Progenitor cell of endocrine pancreas (in vitro differentiated cells): ENCODE results near the gene REEP2. TPM values are rescaled to one million over a fixed set of nuclear protein-coding genes. Genes with fewer than 3 reads are reported as not detected.
"Not testable (repeated sequence)": the region's sequence is repeated elsewhere in the genome, so short reads cannot be mapped to it uniquely, and the experiment has no call there.

Experiments
- DNase-seq: peaks from one replicate; pipeline ENCODE4 v3.0.0; 2021; ENCODE audit warnings: low spot score; ENCODE audit not compliant: unreplicated experiment
- H3K27ac Mint-ChIP-seq: 2 replicates; pipeline ENCODE4 v1.8.0; 2021; ENCODE audit warnings: mild to moderate bottlenecking, moderate library complexity, mixed read lengths
- H3K27me3 Mint-ChIP-seq: 2 replicates; pipeline ENCODE4 v1.8.0; 2021; ENCODE audit warnings: mixed read lengths
- H3K36me3 Mint-ChIP-seq: 2 replicates; pipeline ENCODE4 v1.8.0; 2022; ENCODE audit warnings: mixed read lengths; ENCODE audit not compliant: insufficient read depth
- H3K4me1 Mint-ChIP-seq: 2 replicates; pipeline ENCODE4 v1.8.0; 2021; ENCODE audit warnings: low read depth, mixed read lengths
- H3K4me3 Mint-ChIP-seq: 2 replicates; pipeline ENCODE4 v1.8.0; 2021; ENCODE audit warnings: low read depth, mild to moderate bottlenecking, moderate library complexity, mixed read lengths
- H3K9me3 Mint-ChIP-seq: 2 replicates; pipeline ENCODE4 v1.8.0; 2021; ENCODE audit warnings: low read depth, mixed read lengths
- CTCF ChIP-seq: fragments of 200-600 bp; sonication (generic); IDR thresholded peaks from one replicate; pipeline ENCODE4 v1.5.0; 2021; ENCODE audit warnings: antibody characterized with exemption, mild to moderate bottlenecking; ENCODE audit not compliant: unreplicated experiment
- long read RNA-seq: library from polyadenylated mRNA; unstranded; transcript quantifications from one replicate; pipeline ENCODE4 v2.0.0, GENCODE V29; 2020
- total RNA-seq: library from RNA; stranded (reverse); gene quantifications from 2 replicates; pipeline ENCODE4 v1.2.1, GENCODE V29; 2021

REEP2 gene
- total RNA-seq, result 20.0 and 22.1 TPM in 2 replicates
- long read RNA-seq, result 0 reads

- H3K27ac Mint-ChIP-seq, result peak within 1 kb of the TSS; percentile 33
- peaks cover 12% of the 10 kb centered on the region for H3K4me1 Mint-ChIP-seq
- DNase-seq, result peak; percentile 57
- peaks cover 3% of the 10 kb centered on the region for H3K27me3 Mint-ChIP-seq
- peak within 1 kb of the TSS; percentile 80 for H3K4me3 Mint-ChIP-seq
- no peaks in the 10 kb centered on the region for H3K9me3 Mint-ChIP-seq
- no peak for TF ChIP-seq CTCF
- H3K36me3 Mint-ChIP-seq, result peaks cover 8% of the 10 kb centered on the region
Measured at GRCh38 chr5:138438724-138439476, at the start of gene REEP2. Gene REEP2 (plus strand): TSS chr5:138439057. CDS start chr5:138439209, 152 bp downstream.

GRCh38 chr5:138389332-138389731, 49.5 kb upstream of the REEP2 start:
- TF ChIP-seq CTCF, result no peak
- no peaks in the 10 kb centered on the region for H3K27me3 Mint-ChIP-seq
- peaks cover 2% of the 10 kb centered on the region for H3K4me1 Mint-ChIP-seq
- no peaks in the 10 kb centered on the region for H3K9me3 Mint-ChIP-seq
- no peak for DNase-seq
- H3K4me3 Mint-ChIP-seq, result no peak overlapping the region
- no peak overlapping the region for H3K27ac Mint-ChIP-seq
- H3K36me3 Mint-ChIP-seq, result peaks cover 16% of the 10 kb centered on the region

GRCh38 chr5:138389911-138390310, 48.9 kb upstream of the REEP2 start:
- H3K27ac Mint-ChIP-seq, H3K9me3 Mint-ChIP-seq, DNase-seq, H3K4me1 Mint-ChIP-seq, H3K27me3 Mint-ChIP-seq, H3K4me3 Mint-ChIP-seq: not testable (repeated sequence)
- peaks cover 21% of the 10 kb centered on the region for H3K36me3 Mint-ChIP-seq

- Mint-ChIP-seq H3K4me1 (no peaks in the 10 kb centered on the region), H3K27ac (no peak overlapping the region), H3K9me3 (no peaks in the 10 kb centered on the region), H3K27me3 (no peaks in the 10 kb centered on the region), H3K36me3 (peaks cover 22% of the 10 kb centered on the region), H3K4me3 (no peak overlapping the region)
- DNase-seq, result no peak
- TF ChIP-seq CTCF, result no peak
Measured at GRCh38 chr5:138391859-138392386, 46.9 kb upstream of the REEP2 start.

- DNase-seq, result no peak
- Mint-ChIP-seq H3K27me3 (no peaks in the 10 kb centered on the region), H3K27ac (no peak overlapping the region), H3K4me1 (no peaks in the 10 kb centered on the region), H3K9me3 (no peaks in the 10 kb centered on the region), H3K4me3 (no peak overlapping the region), H3K36me3 (peaks cover 32% of the 10 kb centered on the region)
- TF ChIP-seq CTCF, result no peak
Measured at GRCh38 chr5:138402640-138403039, 36.2 kb upstream of the REEP2 start.

GRCh38 chr5:138408023-138408422, 30.8 kb upstream of the REEP2 start:
- no peaks in the 10 kb centered on the region for H3K27me3 Mint-ChIP-seq
- peaks cover 4% of the 10 kb centered on the region for H3K9me3 Mint-ChIP-seq
- no peaks in the 10 kb centered on the region for H3K4me1 Mint-ChIP-seq
- DNase-seq, result no peak
- TF ChIP-seq CTCF, result no peak
- peaks cover 38% of the 10 kb centered on the region for H3K36me3 Mint-ChIP-seq
- H3K4me3 Mint-ChIP-seq, result no peak overlapping the region
- no peak overlapping the region for H3K27ac Mint-ChIP-seq
